ENCODE results near the gene TMPRSS9.

Gene TMPRSS9

GRCh38 chr19:2319551-2319950, 40.5 kb upstream of the TMPRSS9 start:
- Histone ChIP-seq H3K27ac (ENCODE audit: low read length) (no peak overlapping the region), H3K9me3 (ENCODE audit: insufficient read depth, low read length) (peaks cover 8% of the 10 kb centered on the region; the same call in 1 of the 2 replicates), H2AFZ (ENCODE audit: low read depth, low read length) (no peak overlapping the region), H3K79me2 (ENCODE audit: low read length) (peaks cover 2% of the 10 kb centered on the region; the same call in 1 of the 2 replicates), H4K20me1 (ENCODE audit: insufficient read depth, low read length) (no peaks in the 10 kb centered on the region), H3K4me3 (ENCODE audit: low read length) (no peak overlapping the region), H3K4me1 (ENCODE audit: low read length) (no peaks in the 10 kb centered on the region), H3K27me3 (ENCODE audit: low read depth, low read length) (peaks cover 9% of the 10 kb centered on the region), H3K4me2 (ENCODE audit: low read length) (no peak overlapping the region), H3K36me3 (replicated peaks; ENCODE audit: low read depth, low read length) (peaks cover 17% of the 10 kb centered on the region), H3K9ac (ENCODE audit: low read length) (no peak overlapping the region)
- TF ChIP-seq CTCF (IDR thresholded peaks at IDR 0.05; ENCODE audit: low read depth, low read length) (no peak), EZH2phosphoT487 (IDR thresholded peaks at IDR 0.05; ENCODE audit: low read depth) (no peak)

GRCh38 chr19:2320049-2320448, 40.0 kb upstream of the TMPRSS9 start:
- Histone ChIP-seq H3K4me1 (ENCODE audit: low read length) (no peaks in the 10 kb centered on the region), H3K9ac (ENCODE audit: low read length) (no peak overlapping the region), H3K27ac (ENCODE audit: low read length) (no peak overlapping the region), H2AFZ (ENCODE audit: low read depth, low read length) (no peak overlapping the region), H3K4me3 (ENCODE audit: low read length) (no peak overlapping the region), H4K20me1 (ENCODE audit: insufficient read depth, low read length) (no peaks in the 10 kb centered on the region), H3K4me2 (ENCODE audit: low read length) (no peak overlapping the region), H3K9me3 (ENCODE audit: insufficient read depth, low read length) (peaks cover 4% of the 10 kb centered on the region; the same call in 1 of the 2 replicates), H3K36me3 (replicated peaks; ENCODE audit: low read depth, low read length) (peaks cover 21% of the 10 kb centered on the region), H3K79me2 (ENCODE audit: low read length) (peaks cover 6% of the 10 kb centered on the region; the same call in 1 of the 2 replicates), H3K27me3 (ENCODE audit: low read depth, low read length) (peaks cover 5% of the 10 kb centered on the region)
- no peak for TF ChIP-seq CTCF (IDR thresholded peaks at IDR 0.05; ENCODE audit: low read depth, low read length)
- TF ChIP-seq EZH2phosphoT487 (IDR thresholded peaks at IDR 0.05; ENCODE audit: low read depth) = no peak

GRCh38 chr19:2320939-2321338, 39.1 kb upstream of the TMPRSS9 start:
- no peaks in the 10 kb centered on the region for H3K4me1 ChIP-seq (ENCODE audit: low read length)
- H2AFZ ChIP-seq (ENCODE audit: low read depth, low read length) = no peak overlapping the region
- H3K9me3 ChIP-seq (ENCODE audit: insufficient read depth, low read length) = no peaks in the 10 kb centered on the region
- H3K9ac ChIP-seq (ENCODE audit: low read length) = no peak overlapping the region
- no peaks in the 10 kb centered on the region for H3K27me3 ChIP-seq (ENCODE audit: low read depth, low read length)
- TF ChIP-seq EZH2phosphoT487 (IDR thresholded peaks at IDR 0.05; ENCODE audit: low read depth) (no peak), CTCF (IDR thresholded peaks at IDR 0.05; ENCODE audit: low read depth, low read length) (no peak)
- H3K27ac ChIP-seq (ENCODE audit: low read length) = no peak overlapping the region
- H3K4me2 ChIP-seq (ENCODE audit: low read length) = no peak overlapping the region
- H3K79me2 ChIP-seq (ENCODE audit: low read length) = peaks cover 14% of the 10 kb centered on the region; the same call in 1 of the 2 replicates
- H4K20me1 ChIP-seq (ENCODE audit: insufficient read depth, low read length) = peaks cover 2% of the 10 kb centered on the region; the same call in 1 of the 2 replicates
- no peak overlapping the region for H3K4me3 ChIP-seq (ENCODE audit: low read length)
- peaks cover 26% of the 10 kb centered on the region for H3K36me3 ChIP-seq (replicated peaks; ENCODE audit: low read depth, low read length)

GRCh38 chr19:2321565-2322283, 38.3 kb upstream of the TMPRSS9 start:
- Histone ChIP-seq H2AFZ (ENCODE audit: low read depth, low read length) (no peak overlapping the region), H3K27ac (ENCODE audit: low read length) (no peak overlapping the region), H3K9ac (ENCODE audit: low read length) (no peak overlapping the region), H3K27me3 (ENCODE audit: low read depth, low read length) (no peaks in the 10 kb centered on the region), H4K20me1 (ENCODE audit: insufficient read depth, low read length) (peaks cover 3% of the 10 kb centered on the region; the same call in 1 of the 2 replicates), H3K4me2 (ENCODE audit: low read length) (no peak overlapping the region), H3K4me1 (ENCODE audit: low read length) (no peaks in the 10 kb centered on the region), H3K79me2 (ENCODE audit: low read length) (peaks cover 22% of the 10 kb centered on the region), H3K36me3 (replicated peaks; ENCODE audit: low read depth, low read length) (peaks cover 28% of the 10 kb centered on the region), H3K4me3 (ENCODE audit: low read length) (no peak overlapping the region), H3K9me3 (ENCODE audit: insufficient read depth, low read length) (no peaks in the 10 kb centered on the region)
- TF ChIP-seq EZH2phosphoT487 (IDR thresholded peaks at IDR 0.05; ENCODE audit: low read depth) = no peak
- no peak for TF ChIP-seq CTCF (IDR thresholded peaks at IDR 0.05; ENCODE audit: low read depth, low read length)

Data from OCI-LY3 (cell line).